ENCODE measurements around the gene MAGEF1. TPM values are rescaled to one million over a fixed set of nuclear protein-coding genes. Genes with fewer than 3 reads are reported as not detected.

The MAGEF1 gene
- total and polyA plus RNA-seq, 12 donors: 20.1 to 33.9 (median 30.5) TPM

GRCh38 chr3:184718431-184718830 lies 6.6 kb upstream of the MAGEF1 start:
- H3K27ac ChIP-seq: no peak overlapping the region
- H3K4me3 ChIP-seq: no peak overlapping the region
- H3K4me1 ChIP-seq: peaks cover 6 to 36% (median 20%) of the 10 kb centered on the region in 9 donors
- no peaks in the 10 kb centered on the region for H3K36me3 ChIP-seq
- intact Hi-C loops (cut with DNase I): loop anchor here in 1 of 10 donors (10.0 kb wide), 1 partner anchor 354 kb away; the partner anchor contains the start of genes CLCN2 and POLR2H
- H3K27me3 ChIP-seq: no peaks in the 10 kb centered on the region
- H3K9me3 ChIP-seq: no peaks in the 10 kb centered on the region
- no peak for ATAC-seq
- no peak for DNase-seq
- 65 to 67% methylated on average over 3 of the region's 3 CpGs for WGBS, 2 donors
- TF ChIP-seq CTCF (IDR thresholded peaks at IDR 0.05): no peak

GRCh38 chr3:184717399-184717983 lies 5.6 kb upstream of the MAGEF1 start:
- Histone ChIP-seq H3K27me3 (no peaks in the 10 kb centered on the region), H3K4me3 (no peak overlapping the region), H3K9me3 (no peaks in the 10 kb centered on the region), H3K36me3 (no peaks in the 10 kb centered on the region), H3K4me1 (peaks cover 6 to 43% (median 21%) of the 10 kb centered on the region in 9 donors), H3K27ac (peak overlapping the region in 8 of 10 donors; percentile 36 to 90 (median 74))
- intact Hi-C loops (cut with DNase I): loop anchor here in 1 of 10 donors (10.0 kb wide), 1 partner anchor 353 kb away; the partner anchor contains the start of genes CLCN2 and POLR2H
- no peak for TF ChIP-seq CTCF (IDR thresholded peaks at IDR 0.05)
- 63 to 74% methylated on average over 8 of the region's 8 CpGs for WGBS, 2 donors
- ATAC-seq (peak in 2 of 8 donors; percentile 32), DNase-seq (no peak)

GRCh38 chr3:184716622-184717398 lies 4.9 kb upstream of the MAGEF1 start:
- H3K9me3 ChIP-seq: no peaks in the 10 kb centered on the region
- peak overlapping the region; percentile 16 to 90 (median 74) for H3K27ac ChIP-seq
- H3K4me1 ChIP-seq: peaks cover 6 to 47% (median 26%) of the 10 kb centered on the region in 9 donors
- TF ChIP-seq CTCF (IDR thresholded peaks at IDR 0.05): no peak
- 38 to 51% methylated on average over 20 of the region's 20 CpGs for WGBS, 2 donors
- no peaks in the 10 kb centered on the region for H3K27me3 ChIP-seq
- H3K36me3 ChIP-seq: no peaks in the 10 kb centered on the region
- DNase-seq (peak in 1 of 2 donors; percentile 23), ATAC-seq (peak in 7 of 8 donors; percentile 24 to 35 (median 29))
- intact Hi-C loops (cut with DNase I): loop anchor here in 1 of 10 donors (10.0 kb wide), 1 partner anchor 352 kb away; the partner anchor contains the start of genes CLCN2 and POLR2H
- no peak overlapping the region for H3K4me3 ChIP-seq

GRCh38 chr3:184715943-184716621 lies 4.2 kb upstream of the MAGEF1 start:
- 64 to 69% methylated on average over 8 of the region's 8 CpGs for WGBS, 2 donors
- Histone ChIP-seq H3K9me3 (no peaks in the 10 kb centered on the region), H3K27me3 (no peaks in the 10 kb centered on the region), H3K27ac (peak overlapping the region in 9 of 10 donors; percentile 16 to 90 (median 74)), H3K4me1 (peaks cover 6 to 49% (median 26%) of the 10 kb centered on the region in 9 donors), H3K4me3 (no peak overlapping the region), H3K36me3 (no peaks in the 10 kb centered on the region)
- ATAC-seq (peak in 2 of 8 donors; percentile 0 to 5), DNase-seq (no peak)
- no peak for TF ChIP-seq CTCF (IDR thresholded peaks at IDR 0.05)
- intact Hi-C loops (cut with DNase I): loop anchor here in 1 of 10 donors (10.0 kb wide), 1 partner anchor 351 kb away; the partner anchor contains the start of genes CLCN2 and POLR2H
